Measurements from ENCODE around the gene MIPEP. TPM values are rescaled to one million over a fixed set of nuclear protein-coding genes. Genes with fewer than 3 reads are reported as not detected.

MIPEP gene
- total RNA-seq, 3 donors from 2014 or later = 17.3 to 27.0 (median 24.6) TPM

DNA sequence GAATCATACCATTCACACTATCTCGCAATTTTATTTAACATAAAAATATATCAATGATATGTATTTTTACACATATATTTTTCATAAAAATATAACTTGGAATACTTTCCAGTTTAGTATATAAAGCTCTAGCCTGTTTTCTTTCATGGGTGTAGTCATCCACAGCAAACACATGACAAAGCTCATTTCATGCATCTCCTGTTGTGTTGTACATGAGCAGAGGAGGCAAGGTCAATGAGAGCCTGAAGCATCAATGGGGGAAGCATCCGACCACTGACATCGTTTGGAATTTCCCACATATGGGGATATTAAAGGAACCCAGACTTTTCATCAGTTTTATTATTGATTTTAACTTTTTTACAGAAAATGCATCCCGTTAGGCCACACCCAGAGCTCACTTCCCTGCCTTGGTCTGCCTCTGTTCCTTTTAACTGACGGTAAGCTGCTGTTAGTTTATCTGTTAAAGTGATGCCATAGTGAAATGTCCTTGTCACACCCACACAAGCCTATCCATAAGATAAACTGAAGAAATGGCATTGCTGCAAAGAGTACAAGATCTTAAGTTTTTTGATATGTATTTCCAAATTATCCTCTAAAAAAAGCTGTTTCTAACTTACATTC lies 44.0 kb downstream of the MIPEP start:
- Histone ChIP-seq H3K9me3 (no peaks in the 10 kb centered on the region), H3K36me3 (ENCODE audit: low read depth) (no peaks in the 10 kb centered on the region), H3K4me1 (ENCODE audit: low read depth) (no peaks in the 10 kb centered on the region), H3K4me3 (no peak overlapping the region)
- intact Hi-C loops (cut with DNase I, micrococcal nuclease) = no loop called here
- TF ChIP-seq, protein P1, sequence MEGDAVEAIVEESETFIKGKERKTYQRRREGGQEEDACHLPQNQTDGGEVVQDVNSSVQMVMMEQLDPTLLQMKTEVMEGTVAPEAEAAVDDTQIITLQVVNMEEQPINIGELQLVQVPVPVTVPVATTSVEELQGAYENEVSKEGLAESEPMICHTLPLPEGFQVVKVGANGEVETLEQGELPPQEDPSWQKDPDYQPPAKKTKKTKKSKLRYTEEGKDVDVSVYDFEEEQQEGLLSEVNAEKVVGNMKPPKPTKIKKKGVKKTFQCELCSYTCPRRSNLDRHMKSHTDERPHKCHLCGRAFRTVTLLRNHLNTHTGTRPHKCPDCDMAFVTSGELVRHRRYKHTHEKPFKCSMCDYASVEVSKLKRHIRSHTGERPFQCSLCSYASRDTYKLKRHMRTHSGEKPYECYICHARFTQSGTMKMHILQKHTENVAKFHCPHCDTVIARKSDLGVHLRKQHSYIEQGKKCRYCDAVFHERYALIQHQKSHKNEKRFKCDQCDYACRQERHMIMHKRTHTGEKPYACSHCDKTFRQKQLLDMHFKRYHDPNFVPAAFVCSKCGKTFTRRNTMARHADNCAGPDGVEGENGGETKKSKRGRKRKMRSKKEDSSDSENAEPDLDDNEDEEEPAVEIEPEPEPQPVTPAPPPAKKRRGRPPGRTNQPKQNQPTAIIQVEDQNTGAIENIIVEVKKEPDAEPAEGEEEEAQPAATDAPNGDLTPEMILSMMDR (IDR thresholded peaks at IDR 0.05) = no peak
- ATAC-seq (no peak), DNase-seq (no peak)

- ATAC-seq = no peak
- Histone ChIP-seq H3K4me1 (ENCODE audit: low read depth) (no peaks in the 10 kb centered on the region), H3K9me3 (no peaks in the 10 kb centered on the region), H3K36me3 (ENCODE audit: low read depth) (no peaks in the 10 kb centered on the region), H3K4me3 (no peak overlapping the region)
- DNase-seq = no peak
- TF ChIP-seq, protein P1 (IDR thresholded peaks at IDR 0.05) = no peak
- intact Hi-C loops (cut with DNase I, micrococcal nuclease) = no loop called here
These were observed 45.1 kb downstream of the MIPEP start for GRCh38 chr13:23844132-23844531.

- TF ChIP-seq, protein P1 (IDR thresholded peaks at IDR 0.05) = no peak
- Histone ChIP-seq H3K4me3 (no peak overlapping the region), H3K4me1 (ENCODE audit: low read depth) (no peaks in the 10 kb centered on the region), H3K9me3 (no peaks in the 10 kb centered on the region), H3K36me3 (ENCODE audit: low read depth) (no peaks in the 10 kb centered on the region)
- DNase-seq = no peak
- intact Hi-C loops (cut with DNase I, micrococcal nuclease) = no loop called here
- no peak for ATAC-seq
These were observed 45.8 kb downstream of the MIPEP start for GRCh38 chr13:23843436-23843835.

GRCh38 chr13:23842406-23842805 lies 46.8 kb downstream of the MIPEP start:
- no peak for DNase-seq
- no peaks in the 10 kb centered on the region for H3K36me3 ChIP-seq (ENCODE audit: low read depth)
- TF ChIP-seq, protein P1 (IDR thresholded peaks at IDR 0.05) = no peak
- H3K4me3 ChIP-seq = no peak overlapping the region
- no peaks in the 10 kb centered on the region for H3K4me1 ChIP-seq (ENCODE audit: low read depth)
- no peaks in the 10 kb centered on the region for H3K9me3 ChIP-seq
- intact Hi-C loops (cut with DNase I, micrococcal nuclease) = no loop called here
- ATAC-seq = no peak

DNA sequence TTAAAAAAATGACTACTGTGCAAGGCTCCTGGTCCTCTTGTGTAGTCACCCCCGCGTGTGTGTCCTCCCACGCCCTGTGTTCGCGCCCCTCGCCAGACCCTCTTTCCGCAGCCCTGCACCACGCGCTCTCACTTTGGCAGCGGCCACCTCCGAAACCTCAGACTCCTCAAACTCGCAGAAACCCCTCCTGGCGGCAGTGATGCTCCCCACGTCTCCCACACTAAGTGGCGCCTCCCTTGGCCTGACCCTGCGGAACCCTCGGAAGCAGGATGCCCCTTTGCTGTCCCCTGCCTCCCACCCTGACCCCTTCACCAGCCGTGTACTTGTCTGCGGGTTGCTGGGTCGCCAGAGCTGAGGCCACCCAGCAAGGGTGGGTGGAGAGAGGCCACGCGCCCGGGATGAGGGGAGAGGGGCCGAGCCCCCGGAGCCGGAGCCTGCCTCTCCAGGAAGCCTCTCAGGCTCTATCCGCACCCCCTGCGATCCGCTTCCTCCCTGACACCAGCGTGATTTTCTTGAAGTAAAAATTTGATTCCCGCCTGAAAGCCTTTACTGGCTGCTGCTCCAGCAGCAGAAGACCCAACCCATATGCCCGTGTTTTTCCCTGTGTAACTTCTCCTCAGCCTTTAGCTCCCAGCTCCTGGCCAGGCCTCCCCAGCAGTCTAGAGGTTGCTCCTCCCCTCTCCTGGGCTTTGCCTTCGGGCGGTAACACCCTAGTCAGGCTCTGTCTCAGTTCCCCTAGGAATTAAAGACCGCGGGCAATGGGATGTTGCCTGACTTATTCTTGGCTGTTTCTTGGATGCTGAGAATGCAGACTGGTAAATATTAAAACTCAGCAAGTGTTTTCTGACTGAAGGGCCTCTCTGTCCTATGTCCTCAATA lies 55.2 kb downstream of the MIPEP start:
- DNase-seq (no peak), ATAC-seq (no peak)
- H3K9me3 ChIP-seq = no peaks in the 10 kb centered on the region
- H3K4me3 ChIP-seq = no peak overlapping the region
- no peaks in the 10 kb centered on the region for H3K36me3 ChIP-seq (ENCODE audit: low read depth)
- intact Hi-C loops (cut with DNase I, micrococcal nuclease) = no loop called here
- no peaks in the 10 kb centered on the region for H3K4me1 ChIP-seq (ENCODE audit: low read depth)
- TF ChIP-seq, protein P1 (IDR thresholded peaks at IDR 0.05) = no peak
